GM12892 (cell line): ENCODE results near the gene ANKRD39.

Experiments used
- POLR2A ChIP-seq: IDR thresholded peaks from 2 replicates; pipeline ENCODE4 v1.6.1; 2011; ENCODE audit warnings: low read depth, low read length, control low read depth
- POLR2AphosphoS5 ChIP-seq: IDR thresholded peaks from 2 replicates; pipeline ENCODE4 v1.6.1; 2011; ENCODE audit warnings: low read depth, low read length, control low read depth
- TAF1 ChIP-seq: IDR thresholded peaks from 2 replicates; pipeline ENCODE4 v1.6.1; 2011; ENCODE audit warnings: low read depth, mild to moderate bottlenecking, control low read depth, low read length, borderline replicate concordance

DNA sequence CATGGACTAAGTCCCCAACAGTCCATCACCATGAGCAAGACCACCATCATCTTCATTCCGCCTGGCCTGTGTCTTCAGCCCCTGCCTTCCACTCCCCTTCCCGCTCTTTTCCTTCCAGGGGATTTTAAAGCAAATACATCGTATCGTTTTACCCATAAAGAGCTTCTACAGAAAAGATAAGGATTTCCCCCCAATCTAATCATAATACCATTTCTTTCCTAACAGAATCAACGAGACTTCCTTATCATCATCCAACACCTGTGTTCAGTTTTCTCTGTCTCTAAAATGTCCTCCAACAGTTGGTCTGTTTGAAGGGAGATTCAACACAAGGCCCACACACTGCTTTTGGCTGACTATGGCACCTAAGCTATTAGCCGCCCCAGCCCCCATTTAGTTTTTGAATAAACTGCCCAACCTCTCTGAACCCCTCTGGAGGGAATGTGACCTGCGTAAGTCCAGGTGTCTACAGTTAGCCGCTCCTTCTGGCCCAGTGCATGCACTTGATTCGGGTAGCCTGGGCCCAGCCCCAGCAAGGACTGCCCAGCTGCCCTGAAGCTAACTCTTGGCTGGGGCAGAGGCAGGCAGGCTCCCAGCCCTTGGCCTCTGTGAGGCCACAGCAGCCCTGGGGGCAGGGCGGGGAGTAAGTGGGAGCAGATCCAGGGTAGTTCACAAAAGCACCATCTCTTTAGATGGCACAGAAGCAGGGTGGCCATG is 37.4 kb upstream of the ANKRD39 start:
- TF ChIP-seq POLR2A (no peak), POLR2AphosphoS5 (no peak), TAF1 (no peak)
